Subcutaneous abdominal adipose tissue (tissue), 5 donors: ENCODE measurements around the gene SLC37A4.
"Not testable (repeated sequence)": the region's sequence is repeated elsewhere in the genome, so short reads cannot be mapped to it uniquely, and the experiment has no call there.

Experiments
- H3K27ac ChIP-seq: one replicate; pipeline ENCODE4 v1.7.0; 2013; ENCODE audit warnings: low read depth, mild to moderate bottlenecking, inconsistent platforms, low read length, moderate library complexity
- H3K27me3 ChIP-seq, 5 donors: one replicate each; pipeline ENCODE4 v1.7.0; 2013; ENCODE audit warnings: low read length in 5 of 5, inconsistent platforms in 1 of 5; ENCODE audit not compliant: control insufficient read depth in 5 of 5, insufficient read depth in 4 of 5
- H3K36me3 ChIP-seq, 5 donors: one replicate each; pipeline ENCODE4 v1.7.0; 2013; ENCODE audit warnings: low read length in 5 of 5; ENCODE audit not compliant: control insufficient read depth in 5 of 5, insufficient read depth in 5 of 5
- H3K4me1 ChIP-seq, 5 donors: one replicate each; pipeline ENCODE4 v1.7.0; 2013; ENCODE audit warnings: low read length in 5 of 5, mild to moderate bottlenecking in 3 of 5, moderate library complexity in 1 of 5; ENCODE audit not compliant: control insufficient read depth in 5 of 5, insufficient read depth in 5 of 5
- H3K4me3 ChIP-seq, 5 donors: one replicate each; pipeline ENCODE4 v1.7.0; 2013; ENCODE audit warnings: low read length in 5 of 5, low read depth in 1 of 5
- H3K9ac ChIP-seq, 5 donors: one replicate each; pipeline ENCODE4 v1.7.0; 2013; ENCODE audit warnings: low read length in 5 of 5, mild to moderate bottlenecking in 4 of 5, moderate library complexity in 3 of 5
- H3K9me3 ChIP-seq, 5 donors: one replicate each; pipeline ENCODE4 v1.7.0; 2013; ENCODE audit warnings: low read length in 5 of 5; ENCODE audit not compliant: control insufficient read depth in 5 of 5
- donor health status: healthy.
- donor health status: healthy.
- donor health status: healthy.
- donor health status: healthy.
- donor health status: healthy.

Gene SLC37A4

GRCh38 chr11:119042927-119043326 lies 12.2 kb upstream of the SLC37A4 start:
- no peak overlapping the region for H3K4me3 ChIP-seq
- peaks cover 0 to 37% (median 31%) of the 10 kb centered on the region in 5 donors for H3K36me3 ChIP-seq
- H3K9me3 ChIP-seq, result no peaks in the 10 kb centered on the region
- H3K27me3 ChIP-seq, result peaks cover 0 to 2% (median 0%) of the 10 kb centered on the region in 5 donors
- H3K27ac ChIP-seq, result no peak overlapping the region
- H3K9ac ChIP-seq, result no peak overlapping the region
- H3K4me1 ChIP-seq, result no peaks in the 10 kb centered on the region

GRCh38 chr11:119041821-119042514 lies 11.3 kb upstream of the SLC37A4 start:
- H3K27me3 ChIP-seq, result peaks cover 0 to 2% (median 0%) of the 10 kb centered on the region in 5 donors
- H3K4me3 ChIP-seq, result no peak overlapping the region
- H3K4me1 ChIP-seq, result no peaks in the 10 kb centered on the region
- H3K36me3 ChIP-seq, result peaks cover 0 to 27% (median 23%) of the 10 kb centered on the region in 5 donors
- H3K9ac ChIP-seq, result no peak overlapping the region
- H3K9me3 ChIP-seq, result no peaks in the 10 kb centered on the region
- H3K27ac ChIP-seq, result no peak overlapping the region

GRCh38 chr11:119039471-119039870 lies 8.8 kb upstream of the SLC37A4 start:
- not testable (repeated sequence) for H3K4me1 ChIP-seq, H3K36me3 ChIP-seq, H3K9me3 ChIP-seq, H3K9ac ChIP-seq, H3K27me3 ChIP-seq, H3K27ac ChIP-seq, H3K4me3 ChIP-seq

DNA sequence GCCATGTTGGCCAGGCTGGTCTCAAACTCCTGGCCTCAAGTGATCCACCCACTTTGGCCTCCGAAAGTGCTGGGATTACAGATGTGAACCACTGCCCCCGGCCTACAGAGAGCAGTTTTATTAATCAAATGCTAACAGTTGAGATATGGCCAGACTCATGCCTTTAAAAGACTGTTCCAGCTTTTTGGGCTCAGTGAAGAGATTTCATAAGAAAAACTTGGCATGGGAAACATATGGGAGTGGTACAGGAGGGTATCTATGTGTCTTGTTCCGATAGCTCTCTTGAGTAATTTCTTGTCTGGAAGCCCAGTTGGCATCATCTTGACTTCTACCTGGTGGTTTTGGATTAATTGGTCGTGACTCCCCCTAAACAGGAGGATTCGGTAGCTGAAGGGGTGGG lies 8.2 kb upstream of the SLC37A4 start:
- Histone ChIP-seq H3K9ac (no peak overlapping the region), H3K36me3 (no peaks in the 10 kb centered on the region), H3K27ac (no peak overlapping the region), H3K9me3 (no peaks in the 10 kb centered on the region), H3K4me3 (no peak overlapping the region), H3K4me1 (no peaks in the 10 kb centered on the region), H3K27me3 (peaks cover 0 to 2% (median 0%) of the 10 kb centered on the region in 5 donors)

- peaks cover 0 to 12% (median 6%) of the 10 kb centered on the region in 5 donors for H3K4me1 ChIP-seq
- no peak overlapping the region for H3K9ac ChIP-seq
- H3K36me3 ChIP-seq, result no peaks in the 10 kb centered on the region
- H3K27me3 ChIP-seq, result peaks cover 0 to 2% (median 0%) of the 10 kb centered on the region in 5 donors
- H3K9me3 ChIP-seq, result no peaks in the 10 kb centered on the region
- H3K27ac ChIP-seq, result no peak overlapping the region
- no peak overlapping the region for H3K4me3 ChIP-seq
These were observed 4.1 kb upstream of the SLC37A4 start for GRCh38 chr11:119034813-119035212.

DNA sequence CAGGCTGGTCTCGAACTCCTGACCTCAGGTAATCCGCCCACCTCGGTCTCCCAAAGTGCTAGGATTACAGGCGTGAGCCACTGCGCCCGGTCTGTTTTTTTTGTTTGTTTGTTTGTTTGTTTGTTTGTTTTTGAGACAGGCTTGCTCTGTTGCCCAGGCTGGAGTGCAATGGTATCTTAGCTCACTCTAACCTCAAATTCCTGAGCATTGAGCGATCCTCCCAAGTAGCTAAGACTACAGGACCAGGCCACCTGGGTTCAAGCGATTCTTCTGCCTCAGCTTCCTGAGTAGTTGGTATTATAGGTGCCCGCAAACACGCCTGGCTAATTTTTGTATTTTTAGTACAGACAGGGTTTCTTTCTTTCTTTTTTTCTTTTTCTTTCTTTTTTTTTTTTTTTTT lies 2.7 kb upstream of the SLC37A4 start:
- not testable (repeated sequence) for H3K36me3 ChIP-seq, H3K27ac ChIP-seq, H3K9ac ChIP-seq, H3K4me3 ChIP-seq, H3K27me3 ChIP-seq, H3K9me3 ChIP-seq
- H3K4me1 ChIP-seq, result peaks cover 0 to 26% (median 20%) of the 10 kb centered on the region in 5 donors

- peaks cover 0 to 30% (median 23%) of the 10 kb centered on the region in 5 donors for H3K4me1 ChIP-seq
- H3K27ac ChIP-seq, result no peak overlapping the region
- H3K4me3 ChIP-seq, result no peak overlapping the region
- no peaks in the 10 kb centered on the region for H3K27me3 ChIP-seq
- H3K9ac ChIP-seq, result no peak overlapping the region
- peaks cover 0 to 10% (median 8%) of the 10 kb centered on the region in 5 donors for H3K36me3 ChIP-seq
- H3K9me3 ChIP-seq, result no peaks in the 10 kb centered on the region
These were observed 1.2 kb upstream of the SLC37A4 start for GRCh38 chr11:119031912-119032280.

GRCh38 chr11:119030029-119030328 lies 698 bp downstream of the SLC37A4 start:
- Histone ChIP-seq H3K9me3 (no peaks in the 10 kb centered on the region), H3K27me3 (no peaks in the 10 kb centered on the region), H3K9ac (peak overlapping the region in 4 of 5 donors; percentile 43 to 90 (median 77)), H3K36me3 (peaks cover 0 to 22% (median 18%) of the 10 kb centered on the region in 5 donors), H3K4me1 (peaks cover 0 to 45% (median 32%) of the 10 kb centered on the region in 5 donors), H3K27ac (peak overlapping the region; percentile 62), H3K4me3 (peak overlapping the region; percentile 58 to 90 (median 82))

- Histone ChIP-seq H3K36me3 (peaks cover 0 to 27% (median 23%) of the 10 kb centered on the region in 5 donors), H3K9me3 (no peaks in the 10 kb centered on the region), H3K4me3 (peak overlapping the region; percentile 58 to 90 (median 82)), H3K9ac (peak overlapping the region in 4 of 5 donors; percentile 43 to 90 (median 77)), H3K27ac (peak overlapping the region; percentile 62), H3K27me3 (no peaks in the 10 kb centered on the region), H3K4me1 (peaks cover 0 to 50% (median 37%) of the 10 kb centered on the region in 5 donors)
These were observed 1.2 kb downstream of the SLC37A4 start for GRCh38 chr11:119029340-119030028.

DNA sequence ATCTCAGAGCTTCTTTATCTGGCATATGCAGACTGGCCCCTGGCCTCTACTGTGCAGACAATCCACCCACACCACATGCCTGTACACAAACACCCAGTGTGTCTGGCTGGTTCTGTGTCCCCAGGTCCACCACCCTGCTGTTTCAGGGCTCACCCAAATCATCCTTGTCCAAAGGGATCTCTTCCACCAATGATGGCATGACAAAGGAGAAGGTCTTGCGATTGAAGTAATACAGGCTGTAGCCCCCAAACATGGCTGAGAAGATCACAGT lies 1.7 kb downstream of the SLC37A4 start:
- peaks cover 0 to 53% (median 42%) of the 10 kb centered on the region in 5 donors for H3K4me1 ChIP-seq
- H3K9ac ChIP-seq, result peak overlapping the region in 3 of 5 donors; percentile 41 to 90 (median 43)
- H3K36me3 ChIP-seq, result peaks cover under 1 to 32% (median 27%) of the 10 kb centered on the region in 5 donors
- H3K9me3 ChIP-seq, result no peaks in the 10 kb centered on the region
- H3K27me3 ChIP-seq, result no peaks in the 10 kb centered on the region
- peak overlapping the region; percentile 62 for H3K27ac ChIP-seq
- peak overlapping the region in 2 of 5 donors; percentile 2 to 90 for H3K4me3 ChIP-seq
